ENCODE results near the gene SH3BGR. TPM values are rescaled to one million over a fixed set of nuclear protein-coding genes. Genes with fewer than 3 reads are reported as not detected.

The SH3BGR gene
- total RNA-seq, 1 donor from 2014 or later = 58.5 TPM

- H3K4me1 ChIP-seq (ENCODE audit: control insufficient read depth in 3 of 3, insufficient read depth in 3 of 3, low read length in 3 of 3) = peaks cover 13 to 14% (median 13%) of the 10 kb centered on the region in 3 donors
- H3K27me3 ChIP-seq (ENCODE audit: control insufficient read depth in 3 of 3, insufficient read depth in 3 of 3, low read length in 3 of 3) = no peaks in the 10 kb centered on the region
- H3K4me3 ChIP-seq (ENCODE audit: low read length in 3 of 3) = no peak overlapping the region
- no peaks in the 10 kb centered on the region for H3K36me3 ChIP-seq (ENCODE audit: control insufficient read depth in 3 of 3, insufficient read depth in 3 of 3, low read length in 3 of 3)
- no peak overlapping the region for H3K9ac ChIP-seq (ENCODE audit: low read depth in 1 of 3, low read length in 3 of 3)
- no peaks in the 10 kb centered on the region for H3K9me3 ChIP-seq (ENCODE audit: control insufficient read depth in 3 of 3, low read length in 3 of 3)
- H3K27ac ChIP-seq (ENCODE audit: low read depth, low read length) = no peak overlapping the region
Measured at GRCh38 chr21:39441502-39442475, 10.0 kb upstream of the SH3BGR start.

GRCh38 chr21:39444421-39445180 is 7.2 kb upstream of the SH3BGR start:
- Histone ChIP-seq H3K4me1 (ENCODE audit: control insufficient read depth in 3 of 3, insufficient read depth in 3 of 3, low read length in 3 of 3) (peaks cover 13 to 14% (median 13%) of the 10 kb centered on the region in 3 donors), H3K27me3 (ENCODE audit: control insufficient read depth in 3 of 3, insufficient read depth in 3 of 3, low read length in 3 of 3) (no peaks in the 10 kb centered on the region), H3K4me3 (ENCODE audit: low read length in 3 of 3) (peak overlapping the region; percentile 82 to 93 (median 91)), H3K9me3 (ENCODE audit: control insufficient read depth in 3 of 3, low read length in 3 of 3) (no peaks in the 10 kb centered on the region), H3K27ac (ENCODE audit: low read depth, low read length) (peak overlapping the region; percentile 94), H3K9ac (ENCODE audit: low read depth in 1 of 3, low read length in 3 of 3) (peak overlapping the region; percentile 82 to 95 (median 94)), H3K36me3 (ENCODE audit: control insufficient read depth in 3 of 3, insufficient read depth in 3 of 3, low read length in 3 of 3) (no peaks in the 10 kb centered on the region)

- peak within 1 kb of the TSS; percentile 84 to 93 (median 91) for H3K4me3 ChIP-seq (ENCODE audit: low read length in 3 of 3)
- H3K4me1 ChIP-seq (ENCODE audit: control insufficient read depth in 3 of 3, insufficient read depth in 3 of 3, low read length in 3 of 3) = peaks cover 13 to 18% (median 15%) of the 10 kb centered on the region in 3 donors
- H3K9ac ChIP-seq (ENCODE audit: low read depth in 1 of 3, low read length in 3 of 3) = peak within 1 kb of the TSS; percentile 91 to 95 (median 94)
- H3K27me3 ChIP-seq (ENCODE audit: control insufficient read depth in 3 of 3, insufficient read depth in 3 of 3, low read length in 3 of 3) = no peaks in the 10 kb centered on the region
- H3K36me3 ChIP-seq (ENCODE audit: control insufficient read depth in 3 of 3, insufficient read depth in 3 of 3, low read length in 3 of 3) = no peaks in the 10 kb centered on the region
- H3K9me3 ChIP-seq (ENCODE audit: control insufficient read depth in 3 of 3, low read length in 3 of 3) = no peaks in the 10 kb centered on the region
- peak within 1 kb of the TSS; percentile 94 for H3K27ac ChIP-seq (ENCODE audit: low read depth, low read length)
Measured at GRCh38 chr21:39445321-39446269, 6.2 kb upstream of the SH3BGR start, which contains the start of gene LCA5L. Gene LCA5L (minus strand): TSS chr21:39445778. CDS start chr21:39428493, 17,285 bp downstream.

- Histone ChIP-seq H3K27ac (ENCODE audit: low read depth, low read length) (no peak overlapping the region), H3K4me1 (ENCODE audit: control insufficient read depth in 3 of 3, insufficient read depth in 3 of 3, low read length in 3 of 3) (peaks cover 13 to 22% (median 18%) of the 10 kb centered on the region in 3 donors), H3K9me3 (ENCODE audit: control insufficient read depth in 3 of 3, low read length in 3 of 3) (no peaks in the 10 kb centered on the region), H3K9ac (ENCODE audit: low read depth in 1 of 3, low read length in 3 of 3) (no peak overlapping the region), H3K27me3 (ENCODE audit: control insufficient read depth in 3 of 3, insufficient read depth in 3 of 3, low read length in 3 of 3) (no peaks in the 10 kb centered on the region), H3K36me3 (ENCODE audit: control insufficient read depth in 3 of 3, insufficient read depth in 3 of 3, low read length in 3 of 3) (no peaks in the 10 kb centered on the region), H3K4me3 (ENCODE audit: low read length in 3 of 3) (no peak overlapping the region)
Measured at GRCh38 chr21:39447264-39447663, 4.5 kb upstream of the SH3BGR start.

GRCh38 chr21:39452207-39452969 is 618 bp downstream of the SH3BGR start:
- Histone ChIP-seq H3K27me3 (ENCODE audit: control insufficient read depth in 3 of 3, insufficient read depth in 3 of 3, low read length in 3 of 3) (no peaks in the 10 kb centered on the region), H3K27ac (ENCODE audit: low read depth, low read length) (peak overlapping the region; percentile 94), H3K36me3 (ENCODE audit: control insufficient read depth in 3 of 3, insufficient read depth in 3 of 3, low read length in 3 of 3) (no peaks in the 10 kb centered on the region), H3K9ac (ENCODE audit: low read depth in 1 of 3, low read length in 3 of 3) (peak overlapping the region; percentile 80 to 84 (median 81)), H3K4me3 (ENCODE audit: low read length in 3 of 3) (peak overlapping the region; percentile 69 to 82 (median 79)), H3K9me3 (ENCODE audit: control insufficient read depth in 3 of 3, low read length in 3 of 3) (no peaks in the 10 kb centered on the region), H3K4me1 (ENCODE audit: control insufficient read depth in 3 of 3, insufficient read depth in 3 of 3, low read length in 3 of 3) (peaks cover 25 to 30% (median 25%) of the 10 kb centered on the region in 3 donors)

- H3K27me3 ChIP-seq (ENCODE audit: control insufficient read depth in 3 of 3, insufficient read depth in 3 of 3, low read length in 3 of 3) = no peaks in the 10 kb centered on the region
- peak overlapping the region; percentile 69 to 82 (median 79) for H3K4me3 ChIP-seq (ENCODE audit: low read length in 3 of 3)
- peak overlapping the region; percentile 94 for H3K27ac ChIP-seq (ENCODE audit: low read depth, low read length)
- H3K36me3 ChIP-seq (ENCODE audit: control insufficient read depth in 3 of 3, insufficient read depth in 3 of 3, low read length in 3 of 3) = no peaks in the 10 kb centered on the region
- H3K4me1 ChIP-seq (ENCODE audit: control insufficient read depth in 3 of 3, insufficient read depth in 3 of 3, low read length in 3 of 3) = peaks cover 25 to 31% (median 30%) of the 10 kb centered on the region in 3 donors
- peak overlapping the region; percentile 80 to 84 (median 81) for H3K9ac ChIP-seq (ENCODE audit: low read depth in 1 of 3, low read length in 3 of 3)
- no peaks in the 10 kb centered on the region for H3K9me3 ChIP-seq (ENCODE audit: control insufficient read depth in 3 of 3, low read length in 3 of 3)
Measured at GRCh38 chr21:39452970-39453342, 1.2 kb downstream of the SH3BGR start.

- Histone ChIP-seq H3K9ac (ENCODE audit: low read depth in 1 of 3, low read length in 3 of 3) (peak overlapping the region; percentile 80 to 84 (median 81)), H3K4me1 (ENCODE audit: control insufficient read depth in 3 of 3, insufficient read depth in 3 of 3, low read length in 3 of 3) (peaks cover 25 to 31% (median 30%) of the 10 kb centered on the region in 3 donors), H3K27ac (ENCODE audit: low read depth, low read length) (peak overlapping the region; percentile 94), H3K9me3 (ENCODE audit: control insufficient read depth in 3 of 3, low read length in 3 of 3) (no peaks in the 10 kb centered on the region), H3K27me3 (ENCODE audit: control insufficient read depth in 3 of 3, insufficient read depth in 3 of 3, low read length in 3 of 3) (no peaks in the 10 kb centered on the region), H3K36me3 (ENCODE audit: control insufficient read depth in 3 of 3, insufficient read depth in 3 of 3, low read length in 3 of 3) (no peaks in the 10 kb centered on the region), H3K4me3 (ENCODE audit: low read length in 3 of 3) (peak overlapping the region; percentile 69 to 82 (median 79))
Measured at GRCh38 chr21:39453571-39454179, 1.9 kb downstream of the SH3BGR start.

- no peaks in the 10 kb centered on the region for H3K27me3 ChIP-seq (ENCODE audit: control insufficient read depth in 3 of 3, insufficient read depth in 3 of 3, low read length in 3 of 3)
- peaks cover 0 to 2% (median 0%) of the 10 kb centered on the region in 3 donors for H3K36me3 ChIP-seq (ENCODE audit: control insufficient read depth in 3 of 3, insufficient read depth in 3 of 3, low read length in 3 of 3)
- H3K9me3 ChIP-seq (ENCODE audit: control insufficient read depth in 3 of 3, low read length in 3 of 3) = no peaks in the 10 kb centered on the region
- peak overlapping the region; percentile 37 to 65 (median 41) for H3K9ac ChIP-seq (ENCODE audit: low read depth in 1 of 3, low read length in 3 of 3)
- H3K27ac ChIP-seq (ENCODE audit: low read depth, low read length) = peak overlapping the region; percentile 25
- peak overlapping the region in 2 of 3 donors; percentile 7 to 22 for H3K4me3 ChIP-seq (ENCODE audit: low read length in 3 of 3)
- H3K4me1 ChIP-seq (ENCODE audit: control insufficient read depth in 3 of 3, insufficient read depth in 3 of 3, low read length in 3 of 3) = peaks cover 25 to 31% (median 30%) of the 10 kb centered on the region in 3 donors
Measured at GRCh38 chr21:39454949-39455668, 3.3 kb downstream of the SH3BGR start.

Measured in skeletal muscle tissue (tissue), 4 donors.